ENCODE measurements around the gene SMG5. TPM values are rescaled to one million over a fixed set of nuclear protein-coding genes. Genes with fewer than 3 reads are reported as not detected.

The SMG5 gene
- total and polyA plus RNA-seq, 8 donors = 49.5 to 71.1 (median 54.6) TPM

DNA sequence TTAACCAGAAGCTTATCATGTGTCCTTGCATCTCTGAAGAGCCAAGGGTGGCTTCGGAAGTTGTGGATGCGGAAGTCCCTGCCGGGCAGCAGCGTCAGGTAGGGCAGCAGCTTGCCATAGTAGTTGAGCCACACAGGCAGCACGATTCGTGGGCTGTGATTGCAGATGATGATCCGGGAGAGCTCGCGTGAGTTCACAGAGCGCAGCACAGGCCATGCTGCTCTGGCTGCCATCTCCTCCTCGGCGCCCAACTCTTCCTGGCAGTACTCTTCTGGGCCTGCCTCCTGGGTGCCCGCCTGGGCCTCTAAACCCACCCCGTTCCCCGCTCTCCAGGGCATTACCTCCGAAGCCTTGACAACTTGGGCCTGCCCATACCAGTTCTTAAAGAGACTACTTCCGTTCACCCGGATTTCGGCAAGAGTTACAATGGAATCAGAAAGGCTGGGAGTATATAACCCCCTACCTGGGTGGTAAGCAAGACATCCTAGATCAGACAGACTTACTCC is 16.3 kb upstream of the SMG5 start, which contains the start of gene VHLL:
Gene VHLL, minus strand, starts transcription at position 456 of the 506 bp plus-strand sequence. Its CDS starts 118 bp downstream, at position 338.
- H3K4me3 ChIP-seq = no peak within 1 kb of the TSS
- intact Hi-C loops (cut with DNase I) = no loop called here
- DNase-seq = no peak
- peaks cover 0 to 3% of the 10 kb centered on the region in 2 donors for H3K36me3 ChIP-seq
- no peaks in the 10 kb centered on the region for H3K27me3 ChIP-seq
- TF ChIP-seq, protein P1, sequence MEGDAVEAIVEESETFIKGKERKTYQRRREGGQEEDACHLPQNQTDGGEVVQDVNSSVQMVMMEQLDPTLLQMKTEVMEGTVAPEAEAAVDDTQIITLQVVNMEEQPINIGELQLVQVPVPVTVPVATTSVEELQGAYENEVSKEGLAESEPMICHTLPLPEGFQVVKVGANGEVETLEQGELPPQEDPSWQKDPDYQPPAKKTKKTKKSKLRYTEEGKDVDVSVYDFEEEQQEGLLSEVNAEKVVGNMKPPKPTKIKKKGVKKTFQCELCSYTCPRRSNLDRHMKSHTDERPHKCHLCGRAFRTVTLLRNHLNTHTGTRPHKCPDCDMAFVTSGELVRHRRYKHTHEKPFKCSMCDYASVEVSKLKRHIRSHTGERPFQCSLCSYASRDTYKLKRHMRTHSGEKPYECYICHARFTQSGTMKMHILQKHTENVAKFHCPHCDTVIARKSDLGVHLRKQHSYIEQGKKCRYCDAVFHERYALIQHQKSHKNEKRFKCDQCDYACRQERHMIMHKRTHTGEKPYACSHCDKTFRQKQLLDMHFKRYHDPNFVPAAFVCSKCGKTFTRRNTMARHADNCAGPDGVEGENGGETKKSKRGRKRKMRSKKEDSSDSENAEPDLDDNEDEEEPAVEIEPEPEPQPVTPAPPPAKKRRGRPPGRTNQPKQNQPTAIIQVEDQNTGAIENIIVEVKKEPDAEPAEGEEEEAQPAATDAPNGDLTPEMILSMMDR (IDR thresholded peaks at IDR 0.05) = no peak
- ATAC-seq = no peak
- no peak within 1 kb of the TSS for H3K27ac ChIP-seq
- H3K4me1 ChIP-seq = peaks cover 10 to 16% of the 10 kb centered on the region in 2 donors
- no peaks in the 10 kb centered on the region for H3K9me3 ChIP-seq

DNA sequence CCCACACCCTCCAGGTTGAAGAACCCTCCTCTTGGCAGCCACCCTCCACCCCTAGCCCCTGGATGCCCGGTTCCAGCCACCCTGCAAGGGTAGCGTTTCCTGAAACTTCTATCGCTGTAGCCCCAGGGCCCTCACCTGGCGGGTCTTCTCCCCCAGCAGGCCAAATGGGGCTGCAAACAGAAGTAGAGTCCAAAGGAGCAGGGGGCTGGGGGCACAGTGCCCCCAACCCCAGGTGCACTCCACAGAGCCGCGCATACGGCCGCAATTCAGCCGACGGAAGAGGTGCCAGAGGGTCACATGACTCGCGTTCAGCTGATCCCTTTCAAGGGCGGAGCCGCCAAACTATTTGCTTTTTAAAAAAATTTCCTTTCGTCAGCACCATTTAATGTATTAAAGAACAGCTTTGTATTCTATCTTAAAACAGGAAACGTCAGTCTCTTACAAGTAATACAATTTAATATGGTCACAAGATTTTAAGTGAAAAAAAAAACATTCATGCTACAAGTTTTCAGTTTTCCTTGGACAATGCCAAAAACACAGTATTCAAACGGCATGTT is 12.8 kb upstream of the SMG5 start, which contains the start of gene GLMP:
Gene GLMP, minus strand, starts transcription at position 289 of the 557 bp plus-strand sequence. Its CDS starts 34 bp downstream, at position 255.
- Histone ChIP-seq H3K36me3 (peaks cover 0 to 14% of the 10 kb centered on the region in 2 donors), H3K27me3 (no peaks in the 10 kb centered on the region), H3K4me1 (peaks cover 15 to 36% of the 10 kb centered on the region in 2 donors), H3K27ac (peak within 1 kb of the TSS; percentile 28 to 61), H3K9me3 (no peaks in the 10 kb centered on the region), H3K4me3 (peak within 1 kb of the TSS; percentile 63 to 68)
- ATAC-seq (peak; percentile 65), DNase-seq (peak; percentile 69 to 87 (median 83))
- TF ChIP-seq, protein P1 (IDR thresholded peaks at IDR 0.05) = no peak
- intact Hi-C loops (cut with DNase I) = no loop called here

DNA sequence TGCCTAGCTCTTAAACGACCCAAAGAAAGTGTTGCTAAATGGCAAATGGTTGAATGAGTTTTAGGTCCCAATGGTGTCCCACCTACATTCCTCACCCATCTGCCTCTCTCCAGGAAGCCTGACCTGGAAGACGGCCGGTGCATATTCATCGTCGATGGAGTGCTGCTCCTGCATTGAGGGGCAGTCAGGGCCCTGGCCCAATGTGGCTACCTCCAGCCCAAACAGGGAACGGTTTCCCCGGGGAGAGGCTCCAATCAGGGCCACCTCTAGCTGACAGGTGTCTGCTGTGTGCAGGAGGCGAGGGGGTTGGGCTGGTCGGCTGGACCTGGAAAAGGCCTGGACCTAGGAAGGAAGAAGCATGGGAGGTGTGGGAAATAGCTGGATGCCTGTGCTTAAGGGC is 11.3 kb upstream of the SMG5 start:
- intact Hi-C loops (cut with DNase I) = no loop called here
- Histone ChIP-seq H3K27me3 (no peaks in the 10 kb centered on the region), H3K36me3 (peaks cover 0 to 14% of the 10 kb centered on the region in 2 donors), H3K4me3 (peak overlapping the region in 1 of 2 donors; percentile 68), H3K4me1 (peaks cover 15 to 36% of the 10 kb centered on the region in 2 donors), H3K27ac (no peak overlapping the region), H3K9me3 (no peaks in the 10 kb centered on the region)
- DNase-seq (no peak), ATAC-seq (no peak)
- TF ChIP-seq, protein P1 (IDR thresholded peaks at IDR 0.05) = no peak

DNA sequence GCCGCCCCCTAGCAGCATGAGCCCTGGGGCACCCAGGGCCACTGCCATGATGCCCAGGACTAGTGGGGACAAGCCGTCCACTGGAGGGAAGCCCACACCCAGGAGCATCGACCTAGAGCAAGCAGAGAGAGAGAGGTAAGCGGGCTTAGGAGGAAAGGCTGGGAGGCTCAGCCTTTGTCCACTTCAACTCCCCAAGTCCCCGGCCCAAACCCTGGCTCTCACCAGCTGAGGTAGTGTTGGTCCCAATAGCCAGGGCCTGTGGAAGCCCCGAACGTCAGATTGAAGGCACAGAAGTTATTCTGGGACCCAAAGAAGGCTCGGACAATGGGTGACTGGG is 10.4 kb upstream of the SMG5 start:
- Histone ChIP-seq H3K27ac (no peak overlapping the region), H3K4me1 (peaks cover 15 to 36% of the 10 kb centered on the region in 2 donors), H3K36me3 (peaks cover 0 to 21% of the 10 kb centered on the region in 2 donors), H3K27me3 (no peaks in the 10 kb centered on the region), H3K4me3 (no peak overlapping the region), H3K9me3 (no peaks in the 10 kb centered on the region)
- no peak for DNase-seq
- ATAC-seq = no peak
- intact Hi-C loops (cut with DNase I) = no loop called here
- TF ChIP-seq, protein P1 (IDR thresholded peaks at IDR 0.05) = no peak

DNA sequence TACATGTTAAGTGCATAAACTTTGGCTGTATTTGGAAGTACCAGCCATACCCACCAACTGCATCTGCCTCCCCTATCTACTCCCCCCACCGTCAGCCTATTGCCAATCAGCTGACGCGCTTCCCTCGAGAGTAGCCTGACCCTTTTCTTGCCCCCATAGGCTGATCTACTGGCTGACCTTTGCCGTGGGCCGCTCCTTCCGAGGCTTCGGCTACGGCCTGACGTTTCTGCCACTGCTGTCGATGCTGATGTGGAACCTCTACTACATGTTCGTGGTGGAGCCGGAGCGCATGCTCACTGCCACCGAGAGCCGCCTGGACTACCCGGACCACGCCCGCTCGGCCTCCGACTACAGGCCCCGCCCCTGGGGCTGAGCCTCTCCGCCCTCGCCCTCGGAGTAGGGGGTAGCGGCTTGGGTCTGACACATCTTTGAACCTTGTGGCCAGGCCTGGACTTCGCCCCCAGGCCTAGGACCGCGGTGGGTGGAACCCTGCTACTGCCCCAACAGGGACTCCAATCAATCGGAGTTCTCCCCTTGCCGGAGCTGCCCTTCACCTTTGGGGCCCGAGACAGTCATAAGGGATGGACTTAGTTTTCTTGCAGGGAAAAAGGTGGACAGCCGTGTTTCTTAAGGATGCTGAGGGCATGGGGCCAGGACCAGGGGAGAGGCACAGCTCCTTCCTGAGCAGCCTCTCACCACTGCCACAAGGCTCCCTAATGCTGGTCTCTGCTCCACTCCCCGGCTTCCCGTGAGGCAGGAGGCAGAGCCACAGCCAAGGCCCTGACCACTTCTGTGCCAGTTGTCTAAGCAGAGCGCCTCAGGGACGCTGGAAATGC is 8.8 kb upstream of the SMG5 start:
- Histone ChIP-seq H3K9me3 (no peaks in the 10 kb centered on the region), H3K36me3 (peaks cover 0 to 21% of the 10 kb centered on the region in 2 donors), H3K27ac (peak overlapping the region; percentile 48 to 82), H3K27me3 (no peaks in the 10 kb centered on the region), H3K4me3 (peak overlapping the region; percentile 29 to 36), H3K4me1 (peaks cover 15 to 36% of the 10 kb centered on the region in 2 donors)
- TF ChIP-seq, protein P1 (IDR thresholded peaks at IDR 0.05) = no peak
- intact Hi-C loops (cut with DNase I) = no loop called here
- ATAC-seq (peak; percentile 97), DNase-seq (peak; percentile 58 to 96 (median 88))
